Cerebellar cortex (tissue), 1 donor: ENCODE measurements around the gene FGF7.
"Not testable (repeated sequence)": the region's sequence is repeated elsewhere in the genome, so short reads cannot be mapped to it uniquely, and the experiment has no call there.

Experiments
- DNase-seq: peaks from one replicate; pipeline ENCODE4 v3.0.0-alpha.2; 2015; ENCODE audit warnings: low spot score

The FGF7 gene

GRCh38 chr15:49423021-49423420 lies at the start of gene FGF7:
FGF7 (plus strand) TSS chr15:49423242; CDS start chr15:49424298, 1,056 bp downstream.
- DNase-seq, result no peak

GRCh38 chr15:49379996-49380395 lies 43.0 kb upstream of the FGF7 start:
- DNase-seq, result no peak

GRCh38 chr15:49380912-49381311 lies 42.1 kb upstream of the FGF7 start:
- DNase-seq, result no peak

- no peak for DNase-seq
Measured at GRCh38 chr15:49382394-49382793, 40.6 kb upstream of the FGF7 start.

- DNase-seq, result no peak
Measured at GRCh38 chr15:49383266-49383665, 39.8 kb upstream of the FGF7 start.

GRCh38 chr15:49387471-49387870 lies 35.6 kb upstream of the FGF7 start:
- DNase-seq, result no peak

- DNase-seq, result not testable (repeated sequence)
Measured at GRCh38 chr15:49402515-49403296, 20.3 kb upstream of the FGF7 start.

GRCh38 chr15:49406352-49407118 lies 16.5 kb upstream of the FGF7 start:
- no peak for DNase-seq

- DNase-seq, result no peak
Measured at GRCh38 chr15:49410641-49411040, 12.4 kb upstream of the FGF7 start.

GRCh38 chr15:49412797-49413196 lies 10.2 kb upstream of the FGF7 start:
- DNase-seq, result no peak

- no peak for DNase-seq
Measured at GRCh38 chr15:49415149-49415548, 7.9 kb upstream of the FGF7 start.

GRCh38 chr15:49415638-49416037 lies 7.4 kb upstream of the FGF7 start:
- DNase-seq, result no peak

- DNase-seq, result no peak
Measured at GRCh38 chr15:49418811-49419210, 4.2 kb upstream of the FGF7 start.

- peak; percentile 52 for DNase-seq
Measured at GRCh38 chr15:49421991-49422390, 1.1 kb upstream of the FGF7 start.

- no peak for DNase-seq
Measured at GRCh38 chr15:49423901-49424550, 984 bp downstream of the FGF7 start.

GRCh38 chr15:49424954-49425353 lies 1.9 kb downstream of the FGF7 start:
- DNase-seq, result no peak

GRCh38 chr15:49427372-49427771 lies 4.3 kb downstream of the FGF7 start:
- no peak for DNase-seq

GRCh38 chr15:49428409-49429095 lies 5.5 kb downstream of the FGF7 start:
- DNase-seq, result no peak

GRCh38 chr15:49430046-49430445 lies 7.0 kb downstream of the FGF7 start:
- DNase-seq, result no peak

GRCh38 chr15:49435174-49435573 lies 12.1 kb downstream of the FGF7 start:
- DNase-seq, result no peak

- no peak for DNase-seq
Measured at GRCh38 chr15:49436751-49437150, 13.7 kb downstream of the FGF7 start.

GRCh38 chr15:49438962-49439631 lies 16.1 kb downstream of the FGF7 start:
- no peak for DNase-seq
